DOHH2 (cell line): ENCODE data around the gene RALGPS2.

Source experiments
- CTCF ChIP-seq: fragments of 200-600 bp; sonication (generic); IDR thresholded peaks from one replicate; pipeline ENCODE4 v1.5.1; 2014; ENCODE audit warnings: antibody characterized with exemption, mild to moderate bottlenecking, low read depth, low read length; ENCODE audit not compliant: poor library complexity, severe bottlenecking
- EZH2phosphoT487 ChIP-seq: fragments of 200-600 bp; sonication (generic); IDR thresholded peaks from 2 replicates; pipeline ENCODE4 v1.6.1; 2017; ENCODE audit warnings: borderline replicate concordance, mild to moderate bottlenecking, antibody characterized with exemption, low read length, moderate library complexity, mixed read lengths

- TF ChIP-seq CTCF: no peak
- no peak for TF ChIP-seq EZH2phosphoT487
These were observed 238.0 kb downstream of the RALGPS2 start for GRCh38 chr1:178962853-178963711.
